ENCODE results near the gene SLCO3A1.

DNA sequence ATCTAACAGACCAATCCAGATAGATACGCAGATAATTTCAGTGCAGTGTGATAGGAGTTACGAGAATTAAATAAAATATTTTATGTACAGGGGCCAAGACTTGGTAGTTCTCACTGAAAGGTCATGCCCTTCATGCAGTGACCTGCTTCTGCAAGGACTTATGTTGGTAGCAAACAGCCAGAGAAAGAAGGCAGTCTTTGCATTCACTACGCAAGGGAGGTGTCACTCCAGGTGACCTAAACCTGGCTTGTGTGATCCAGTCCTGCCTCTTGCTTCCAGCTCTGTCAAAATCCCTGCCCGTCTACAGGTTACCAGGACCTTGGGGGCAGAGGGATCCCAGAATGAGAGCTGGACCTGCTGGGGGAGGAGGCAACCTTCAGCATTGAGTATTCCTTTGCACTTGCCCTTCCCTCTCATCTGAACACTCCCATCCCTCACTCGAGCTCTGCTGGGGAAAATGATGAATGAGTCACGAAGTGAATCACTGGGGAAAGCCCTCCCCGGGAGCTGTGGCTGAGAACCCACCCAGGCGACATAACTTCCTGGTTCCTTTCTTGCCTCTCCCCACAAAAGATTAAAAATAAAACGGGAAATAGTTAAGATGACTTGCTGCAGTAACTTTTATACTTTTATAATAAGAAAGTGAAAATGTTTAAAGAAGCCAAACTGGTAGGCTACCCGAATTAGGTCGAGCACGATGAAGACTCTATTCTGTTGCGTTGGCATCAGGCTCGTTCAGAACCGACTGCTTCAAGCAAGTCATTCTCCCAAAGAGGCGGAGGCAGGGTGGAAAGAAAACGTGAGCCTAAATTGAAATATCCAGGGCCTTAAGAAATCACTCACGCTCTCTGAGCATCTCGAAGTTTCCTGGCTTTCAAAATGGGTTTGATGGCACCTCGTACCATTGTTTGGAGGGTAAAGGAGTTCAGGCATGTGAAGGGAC lies 216.1 kb downstream of the SLCO3A1 start:
- TF ChIP-seq, protein P1, sequence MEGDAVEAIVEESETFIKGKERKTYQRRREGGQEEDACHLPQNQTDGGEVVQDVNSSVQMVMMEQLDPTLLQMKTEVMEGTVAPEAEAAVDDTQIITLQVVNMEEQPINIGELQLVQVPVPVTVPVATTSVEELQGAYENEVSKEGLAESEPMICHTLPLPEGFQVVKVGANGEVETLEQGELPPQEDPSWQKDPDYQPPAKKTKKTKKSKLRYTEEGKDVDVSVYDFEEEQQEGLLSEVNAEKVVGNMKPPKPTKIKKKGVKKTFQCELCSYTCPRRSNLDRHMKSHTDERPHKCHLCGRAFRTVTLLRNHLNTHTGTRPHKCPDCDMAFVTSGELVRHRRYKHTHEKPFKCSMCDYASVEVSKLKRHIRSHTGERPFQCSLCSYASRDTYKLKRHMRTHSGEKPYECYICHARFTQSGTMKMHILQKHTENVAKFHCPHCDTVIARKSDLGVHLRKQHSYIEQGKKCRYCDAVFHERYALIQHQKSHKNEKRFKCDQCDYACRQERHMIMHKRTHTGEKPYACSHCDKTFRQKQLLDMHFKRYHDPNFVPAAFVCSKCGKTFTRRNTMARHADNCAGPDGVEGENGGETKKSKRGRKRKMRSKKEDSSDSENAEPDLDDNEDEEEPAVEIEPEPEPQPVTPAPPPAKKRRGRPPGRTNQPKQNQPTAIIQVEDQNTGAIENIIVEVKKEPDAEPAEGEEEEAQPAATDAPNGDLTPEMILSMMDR (IDR thresholded peaks at IDR 0.05; ENCODE audit: insufficient read depth, low read length), result no peak
- TF ChIP-seq GABPA (IDR thresholded peaks at IDR 0.05; ENCODE audit: low read depth), result no peak

All from HL-60 (cell line).